AG04449 (cell line): ENCODE data around the gene HEY2.
A peak's percentile ranks its signal among the peaks of the same experiment; 100 is the strongest.

Experiments used
- CTCF ChIA-PET: fragments of 350-600 bp; formaldehyde crosslinking; extraction: SDS; loops from one replicate; lab custom pipeline; 2021; ENCODE audit warnings: antibody characterized with exemption; lab: Yijun Ruan, JAX
- POLR2A ChIA-PET: fragments of 400-600, 350-600 bp; formaldehyde crosslinking; extraction: SDS; loops from one replicate; lab custom pipeline; 2020; ENCODE audit warnings: antibody characterized with exemption, inconsistent platforms; lab: Yijun Ruan, JAX
- DNase-seq: peaks from one replicate; pipeline ENCODE4 v3.0.0-alpha.2; 2010; ENCODE audit warnings: low read depth, low spot score
- H3K4me3 ChIP-seq: 2 replicates; pipeline ENCODE4 v1.5.1; 2011; ENCODE audit warnings: low read depth, mild to moderate bottlenecking, control low read depth, low read length
- CTCF ChIP-seq: IDR thresholded peaks from one replicate; pipeline ENCODE4 v1.5.1; 2011; ENCODE audit warnings: mild to moderate bottlenecking, moderate library complexity, low read length, control low read depth, inconsistent platforms; ENCODE audit not compliant: insufficient read depth; ENCODE audit errors: missing control alignments

The HEY2 gene

GRCh38 chr6:125791151-125791819, 41.9 kb downstream of the HEY2 start:
- ChIA-PET POLR2A (interaction anchor here (1.0 to 2.4 kb wide), 7 partner anchors 8 to 490 kb away, joined by 3 to 39 read pairs (median 5); partner anchors contain the start of genes HDDC2 and TRMT11), CTCF (interaction anchor here (0.5 to 15.5 kb wide), 29 partner anchors 10 to 1551 kb away, joined by 3 to 241 read pairs (median 4); partner anchors contain the start of genes HINT3 and TRMT11)
- peak overlapping the region; percentile 72 for H3K4me3 ChIP-seq
- TF ChIP-seq CTCF = peak; percentile 77
- no peak for DNase-seq

GRCh38 chr6:125791820-125792165, 42.4 kb downstream of the HEY2 start:
- DNase-seq = no peak
- ChIA-PET POLR2A (interaction anchor here (1.9 kb wide), 1 partner anchor 195 kb away, joined by 7 read pairs; the partner anchor contains the start of gene TRMT11), CTCF (interaction anchor here (0.7 to 15.5 kb wide), 19 partner anchors 10 to 1550 kb away, joined by 3 to 241 read pairs (median 4); partner anchors contain the start of genes HINT3 and TRMT11)
- peak overlapping the region; percentile 72 for H3K4me3 ChIP-seq
- TF ChIP-seq CTCF = no peak

GRCh38 chr6:125792172-125792571, 42.7 kb downstream of the HEY2 start:
- CTCF ChIA-PET = interaction anchor here (0.7 to 15.5 kb wide), 17 partner anchors 10 to 1550 kb away, joined by 3 to 241 read pairs (median 5); partner anchors contain the start of genes HINT3 and TRMT11
- no peak for TF ChIP-seq CTCF
- DNase-seq = no peak
- POLR2A ChIA-PET = no interaction called here
- no peak overlapping the region for H3K4me3 ChIP-seq

- no peak overlapping the region for H3K4me3 ChIP-seq
- ChIA-PET POLR2A (no interaction called here), CTCF (interaction anchor here (1.2 to 15.5 kb wide), 6 partner anchors 11 to 182 kb away, joined by 3 to 241 read pairs (median 18); partner anchors contain the start of gene HINT3)
- TF ChIP-seq CTCF = no peak
- no peak for DNase-seq
These were observed 43.2 kb downstream of the HEY2 start for GRCh38 chr6:125792680-125793079.

- no peak overlapping the region for H3K4me3 ChIP-seq
- no peak for TF ChIP-seq CTCF
- POLR2A ChIA-PET = no interaction called here
- DNase-seq = no peak
- CTCF ChIA-PET = interaction anchor here (1.3 to 15.5 kb wide), 4 partner anchors 126 to 181 kb away, joined by 3 to 241 read pairs (median 40); partner anchors contain the start of gene HINT3
These were observed 43.8 kb downstream of the HEY2 start for GRCh38 chr6:125793280-125793679.

- DNase-seq = no peak
- POLR2A ChIA-PET = no interaction called here
- no peak overlapping the region for H3K4me3 ChIP-seq
- no peak for TF ChIP-seq CTCF
- CTCF ChIA-PET = interaction anchor here (1.1 to 15.5 kb wide), 5 partner anchors 9 to 181 kb away, joined by 3 to 241 read pairs (median 4); partner anchors contain the start of gene HINT3
These were observed 44.4 kb downstream of the HEY2 start for GRCh38 chr6:125793863-125794262.
